ENCODE results near the gene KCNIP2. TPM values are rescaled to one million over a fixed set of nuclear protein-coding genes. Genes with fewer than 3 reads are reported as not detected.

The KCNIP2 gene
- total and polyA plus RNA-seq, 2 of the 13 experiments (the other 11 are each of a cell fraction or from before 2014, with no cell fraction given): 0.42 to 0.70 TPM

DNA sequence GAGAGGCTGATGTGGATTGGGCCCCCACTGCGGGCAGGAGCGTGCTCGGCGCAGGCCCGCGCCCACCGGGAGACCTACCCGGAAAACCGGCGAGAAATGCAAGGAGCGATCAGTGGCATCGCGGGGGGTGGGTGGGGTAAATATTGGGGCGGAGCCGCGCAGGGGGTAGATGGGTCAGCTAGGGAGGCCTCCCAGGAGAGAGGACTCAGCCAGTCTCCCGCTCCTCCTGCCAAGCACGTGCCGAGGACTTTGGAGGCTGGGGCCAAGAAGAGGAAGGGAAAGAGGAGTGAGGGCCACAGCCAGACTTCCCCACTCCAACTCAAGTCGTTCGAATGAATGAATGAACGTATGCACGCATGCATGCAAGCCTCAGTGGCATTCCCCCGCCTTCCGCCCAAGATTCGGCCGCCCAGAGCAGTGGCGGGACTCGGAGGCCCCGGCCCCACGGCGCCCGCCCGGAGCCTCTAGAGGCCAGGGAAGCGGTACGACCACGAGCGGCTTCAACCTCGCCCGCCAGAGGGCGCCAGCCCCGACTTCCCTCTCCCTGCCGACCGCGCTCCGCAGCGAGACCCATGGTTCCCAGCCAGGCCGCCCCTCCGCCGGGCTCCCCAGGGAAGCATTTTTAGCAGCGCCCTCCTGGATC is 63.9 kb downstream of the KCNIP2 start (continued):
- TF ChIP-seq, protein P1, sequence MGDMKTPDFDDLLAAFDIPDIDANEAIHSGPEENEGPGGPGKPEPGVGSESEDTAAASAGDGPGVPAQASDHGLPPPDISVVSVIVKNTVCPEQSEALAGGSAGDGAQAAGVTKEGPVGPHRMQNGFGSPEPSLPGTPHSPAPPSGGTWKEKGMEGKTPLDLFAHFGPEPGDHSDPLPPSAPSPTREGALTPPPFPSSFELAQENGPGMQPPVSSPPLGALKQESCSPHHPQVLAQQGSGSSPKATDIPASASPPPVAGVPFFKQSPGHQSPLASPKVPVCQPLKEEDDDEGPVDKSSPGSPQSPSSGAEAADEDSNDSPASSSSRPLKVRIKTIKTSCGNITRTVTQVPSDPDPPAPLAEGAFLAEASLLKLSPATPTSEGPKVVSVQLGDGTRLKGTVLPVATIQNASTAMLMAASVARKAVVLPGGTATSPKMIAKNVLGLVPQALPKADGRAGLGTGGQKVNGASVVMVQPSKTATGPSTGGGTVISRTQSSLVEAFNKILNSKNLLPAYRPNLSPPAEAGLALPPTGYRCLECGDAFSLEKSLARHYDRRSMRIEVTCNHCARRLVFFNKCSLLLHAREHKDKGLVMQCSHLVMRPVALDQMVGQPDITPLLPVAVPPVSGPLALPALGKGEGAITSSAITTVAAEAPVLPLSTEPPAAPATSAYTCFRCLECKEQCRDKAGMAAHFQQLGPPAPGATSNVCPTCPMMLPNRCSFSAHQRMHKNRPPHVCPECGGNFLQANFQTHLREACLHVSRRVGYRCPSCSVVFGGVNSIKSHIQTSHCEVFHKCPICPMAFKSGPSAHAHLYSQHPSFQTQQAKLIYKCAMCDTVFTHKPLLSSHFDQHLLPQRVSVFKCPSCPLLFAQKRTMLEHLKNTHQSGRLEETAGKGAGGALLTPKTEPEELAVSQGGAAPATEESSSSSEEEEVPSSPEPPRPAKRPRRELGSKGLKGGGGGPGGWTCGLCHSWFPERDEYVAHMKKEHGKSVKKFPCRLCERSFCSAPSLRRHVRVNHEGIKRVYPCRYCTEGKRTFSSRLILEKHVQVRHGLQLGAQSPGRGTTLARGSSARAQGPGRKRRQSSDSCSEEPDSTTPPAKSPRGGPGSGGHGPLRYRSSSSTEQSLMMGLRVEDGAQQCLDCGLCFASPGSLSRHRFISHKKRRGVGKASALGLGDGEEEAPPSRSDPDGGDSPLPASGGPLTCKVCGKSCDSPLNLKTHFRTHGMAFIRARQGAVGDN (CRISPR knock-in tag; IDR thresholded peaks at IDR 0.05): peak; percentile 58
- TF ChIP-seq, protein P2, sequence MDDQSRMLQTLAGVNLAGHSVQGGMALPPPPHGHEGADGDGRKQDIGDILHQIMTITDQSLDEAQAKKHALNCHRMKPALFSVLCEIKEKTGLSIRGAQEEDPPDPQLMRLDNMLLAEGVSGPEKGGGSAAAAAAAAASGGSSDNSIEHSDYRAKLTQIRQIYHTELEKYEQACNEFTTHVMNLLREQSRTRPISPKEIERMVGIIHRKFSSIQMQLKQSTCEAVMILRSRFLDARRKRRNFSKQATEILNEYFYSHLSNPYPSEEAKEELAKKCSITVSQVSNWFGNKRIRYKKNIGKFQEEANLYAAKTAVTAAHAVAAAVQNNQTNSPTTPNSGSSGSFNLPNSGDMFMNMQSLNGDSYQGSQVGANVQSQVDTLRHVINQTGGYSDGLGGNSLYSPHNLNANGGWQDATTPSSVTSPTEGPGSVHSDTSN (CRISPR knock-in tag; IDR thresholded peaks at IDR 0.05; ENCODE audit: borderline replicate concordance): no peak
- TF ChIP-seq, protein P3, sequence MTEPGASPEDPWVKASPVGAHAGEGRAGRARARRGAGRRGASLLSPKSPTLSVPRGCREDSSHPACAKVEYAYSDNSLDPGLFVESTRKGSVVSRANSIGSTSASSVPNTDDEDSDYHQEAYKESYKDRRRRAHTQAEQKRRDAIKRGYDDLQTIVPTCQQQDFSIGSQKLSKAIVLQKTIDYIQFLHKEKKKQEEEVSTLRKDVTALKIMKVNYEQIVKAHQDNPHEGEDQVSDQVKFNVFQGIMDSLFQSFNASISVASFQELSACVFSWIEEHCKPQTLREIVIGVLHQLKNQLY (CRISPR knock-in tag; IDR thresholded peaks at IDR 0.05): no peak
- TF ChIP-seq, protein P4, sequence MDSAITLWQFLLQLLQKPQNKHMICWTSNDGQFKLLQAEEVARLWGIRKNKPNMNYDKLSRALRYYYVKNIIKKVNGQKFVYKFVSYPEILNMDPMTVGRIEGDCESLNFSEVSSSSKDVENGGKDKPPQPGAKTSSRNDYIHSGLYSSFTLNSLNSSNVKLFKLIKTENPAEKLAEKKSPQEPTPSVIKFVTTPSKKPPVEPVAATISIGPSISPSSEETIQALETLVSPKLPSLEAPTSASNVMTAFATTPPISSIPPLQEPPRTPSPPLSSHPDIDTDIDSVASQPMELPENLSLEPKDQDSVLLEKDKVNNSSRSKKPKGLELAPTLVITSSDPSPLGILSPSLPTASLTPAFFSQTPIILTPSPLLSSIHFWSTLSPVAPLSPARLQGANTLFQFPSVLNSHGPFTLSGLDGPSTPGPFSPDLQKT (CRISPR knock-in tag; IDR thresholded peaks at IDR 0.05; ENCODE audit: borderline replicate concordance): no peak
- no peak for TF ChIP-seq MEF2D (CRISPR knock-in tag; IDR thresholded peaks at IDR 0.05)
- TF ChIP-seq, protein P5, sequence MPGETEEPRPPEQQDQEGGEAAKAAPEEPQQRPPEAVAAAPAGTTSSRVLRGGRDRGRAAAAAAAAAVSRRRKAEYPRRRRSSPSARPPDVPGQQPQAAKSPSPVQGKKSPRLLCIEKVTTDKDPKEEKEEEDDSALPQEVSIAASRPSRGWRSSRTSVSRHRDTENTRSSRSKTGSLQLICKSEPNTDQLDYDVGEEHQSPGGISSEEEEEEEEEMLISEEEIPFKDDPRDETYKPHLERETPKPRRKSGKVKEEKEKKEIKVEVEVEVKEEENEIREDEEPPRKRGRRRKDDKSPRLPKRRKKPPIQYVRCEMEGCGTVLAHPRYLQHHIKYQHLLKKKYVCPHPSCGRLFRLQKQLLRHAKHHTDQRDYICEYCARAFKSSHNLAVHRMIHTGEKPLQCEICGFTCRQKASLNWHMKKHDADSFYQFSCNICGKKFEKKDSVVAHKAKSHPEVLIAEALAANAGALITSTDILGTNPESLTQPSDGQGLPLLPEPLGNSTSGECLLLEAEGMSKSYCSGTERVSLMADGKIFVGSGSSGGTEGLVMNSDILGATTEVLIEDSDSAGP (CRISPR knock-in tag; IDR thresholded peaks at IDR 0.05; ENCODE audit: borderline replicate concordance): peak; percentile 28; the same call in 1 of the 2 replicates
- no peak for TF ChIP-seq REXO4 (CRISPR knock-in tag; IDR thresholded peaks at IDR 0.05; ENCODE audit: borderline replicate concordance)
- no peak for TF ChIP-seq CREB1 (IDR thresholded peaks at IDR 0.05)
- no peak for TF ChIP-seq CREB1 (CRISPR knock-in tag; IDR thresholded peaks at IDR 0.05)
- no peak for TF ChIP-seq ZNF253 (CRISPR knock-in tag; IDR thresholded peaks at IDR 0.05; ENCODE audit: borderline replicate concordance)
- 0 out of 2 replicates have a peak, but pooled peaks have one; percentile 16 for TF ChIP-seq ZNF263 (CRISPR knock-in tag; IDR thresholded peaks at IDR 0.05)
- no peak for TF ChIP-seq ZNF501 (CRISPR knock-in tag; IDR thresholded peaks at IDR 0.05)
- TF ChIP-seq RBFOX2 (IDR thresholded peaks at IDR 0.05; ENCODE audit: low read depth, low read length): peak; percentile 48; the same call in 1 of the 2 replicates
- no peak for TF ChIP-seq ZNF816 (CRISPR knock-in tag; IDR thresholded peaks at IDR 0.05; ENCODE audit: borderline replicate concordance)
- TF ChIP-seq, protein P6, sequence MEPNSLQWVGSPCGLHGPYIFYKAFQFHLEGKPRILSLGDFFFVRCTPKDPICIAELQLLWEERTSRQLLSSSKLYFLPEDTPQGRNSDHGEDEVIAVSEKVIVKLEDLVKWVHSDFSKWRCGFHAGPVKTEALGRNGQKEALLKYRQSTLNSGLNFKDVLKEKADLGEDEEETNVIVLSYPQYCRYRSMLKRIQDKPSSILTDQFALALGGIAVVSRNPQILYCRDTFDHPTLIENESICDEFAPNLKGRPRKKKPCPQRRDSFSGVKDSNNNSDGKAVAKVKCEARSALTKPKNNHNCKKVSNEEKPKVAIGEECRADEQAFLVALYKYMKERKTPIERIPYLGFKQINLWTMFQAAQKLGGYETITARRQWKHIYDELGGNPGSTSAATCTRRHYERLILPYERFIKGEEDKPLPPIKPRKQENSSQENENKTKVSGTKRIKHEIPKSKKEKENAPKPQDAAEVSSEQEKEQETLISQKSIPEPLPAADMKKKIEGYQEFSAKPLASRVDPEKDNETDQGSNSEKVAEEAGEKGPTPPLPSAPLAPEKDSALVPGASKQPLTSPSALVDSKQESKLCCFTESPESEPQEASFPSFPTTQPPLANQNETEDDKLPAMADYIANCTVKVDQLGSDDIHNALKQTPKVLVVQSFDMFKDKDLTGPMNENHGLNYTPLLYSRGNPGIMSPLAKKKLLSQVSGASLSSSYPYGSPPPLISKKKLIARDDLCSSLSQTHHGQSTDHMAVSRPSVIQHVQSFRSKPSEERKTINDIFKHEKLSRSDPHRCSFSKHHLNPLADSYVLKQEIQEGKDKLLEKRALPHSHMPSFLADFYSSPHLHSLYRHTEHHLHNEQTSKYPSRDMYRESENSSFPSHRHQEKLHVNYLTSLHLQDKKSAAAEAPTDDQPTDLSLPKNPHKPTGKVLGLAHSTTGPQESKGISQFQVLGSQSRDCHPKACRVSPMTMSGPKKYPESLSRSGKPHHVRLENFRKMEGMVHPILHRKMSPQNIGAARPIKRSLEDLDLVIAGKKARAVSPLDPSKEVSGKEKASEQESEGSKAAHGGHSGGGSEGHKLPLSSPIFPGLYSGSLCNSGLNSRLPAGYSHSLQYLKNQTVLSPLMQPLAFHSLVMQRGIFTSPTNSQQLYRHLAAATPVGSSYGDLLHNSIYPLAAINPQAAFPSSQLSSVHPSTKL (CRISPR knock-in tag; IDR thresholded peaks at IDR 0.05): no peak
- TF ChIP-seq ZNF224 (CRISPR knock-in tag; IDR thresholded peaks at IDR 0.05): no peak
